Neural crest cell (in vitro differentiated cells): ENCODE measurements around the gene ZNF532. TPM values are rescaled to one million over a fixed set of nuclear protein-coding genes. Genes with fewer than 3 reads are reported as not detected.

Source experiments
- DNase-seq: peaks from one replicate; pipeline ENCODE4 v3.0.0; 2021; ENCODE audit warnings: low read depth, mixed read lengths, low spot score
- H3K27ac Mint-ChIP-seq: one replicate; pipeline ENCODE4 v1.8.0; 2021; ENCODE audit warnings: mild to moderate bottlenecking, mixed read lengths; ENCODE audit not compliant: unreplicated experiment
- H3K27me3 Mint-ChIP-seq: 2 replicates; pipeline ENCODE4 v1.8.0; 2021; ENCODE audit warnings: low read depth, mild to moderate bottlenecking, mixed read lengths
- H3K36me3 Mint-ChIP-seq: 2 replicates; pipeline ENCODE4 v1.8.0; 2021; ENCODE audit warnings: low read depth, mild to moderate bottlenecking, mixed read lengths
- H3K4me1 Mint-ChIP-seq: 2 replicates; pipeline ENCODE4 v1.8.0; 2021; ENCODE audit warnings: mixed read lengths
- H3K4me3 Mint-ChIP-seq: one replicate; pipeline ENCODE4 v1.8.0; 2021; ENCODE audit warnings: mild to moderate bottlenecking, mixed read lengths
- H3K9me3 Mint-ChIP-seq: 2 replicates; pipeline ENCODE4 v1.8.0; 2021; ENCODE audit warnings: mixed read lengths
- CTCF ChIP-seq: fragments of 200-600 bp; sonication (generic); conservative IDR thresholded peaks from 2 replicates; pipeline ENCODE4 v1.5.0; 2021; ENCODE audit warnings: antibody characterized with exemption, mild to moderate bottlenecking
- total RNA-seq: library from RNA; stranded (reverse); gene quantifications from 2 replicates; pipeline ENCODE4 v1.2.1, GENCODE V29; 2021

Gene ZNF532
- total RNA-seq, 1 donor from 2014 or later = 171 TPM

DNA sequence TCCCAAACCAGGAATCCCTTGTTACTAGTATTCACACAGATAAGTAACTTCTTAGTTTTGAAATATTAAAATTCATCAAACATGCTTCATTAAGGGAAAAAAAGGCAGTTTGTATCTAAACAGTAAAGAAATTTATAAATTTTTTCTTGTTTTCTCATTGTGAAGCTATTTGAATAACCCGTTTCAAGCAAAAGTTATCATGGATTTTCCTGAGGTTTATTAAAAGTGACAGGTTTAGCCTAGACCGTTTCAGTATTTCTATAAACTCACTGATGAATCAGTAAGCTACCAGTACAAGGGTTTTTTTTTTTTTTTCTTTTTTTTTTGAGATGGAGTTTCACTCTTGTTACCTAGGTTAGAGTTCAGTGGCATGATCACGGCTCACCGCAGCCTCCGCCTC is 20.0 kb downstream of the ZNF532 start:
- Mint-ChIP-seq H3K4me3 (no peak overlapping the region), H3K36me3 (peaks cover 9% of the 10 kb centered on the region), H3K4me1 (peaks cover 30% of the 10 kb centered on the region), H3K9me3 (no peaks in the 10 kb centered on the region), H3K27me3 (no peaks in the 10 kb centered on the region), H3K27ac (no peak overlapping the region)
- no peak for DNase-seq
- no peak for TF ChIP-seq CTCF

DNA sequence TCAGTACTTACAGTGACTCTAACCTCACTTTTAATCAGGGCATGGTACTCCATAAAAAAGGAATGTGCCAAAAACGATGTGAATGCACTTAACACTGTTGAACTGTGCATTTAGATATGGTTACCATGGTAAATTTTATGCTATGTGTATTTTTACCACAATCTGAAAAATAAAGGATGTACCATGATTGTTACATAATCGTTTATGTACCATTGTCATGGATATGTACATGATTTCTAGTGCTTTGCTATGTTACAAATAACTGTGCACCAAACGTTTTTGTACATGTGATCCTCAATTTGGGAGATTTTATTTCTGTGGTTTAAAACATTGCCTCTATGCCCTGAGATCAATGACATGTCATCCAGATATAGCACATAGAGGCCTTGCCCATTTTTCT is 21.8 kb downstream of the ZNF532 start:
- H3K4me3 Mint-ChIP-seq = no peak overlapping the region
- no peak for TF ChIP-seq CTCF
- DNase-seq = no peak
- H3K27ac Mint-ChIP-seq = no peak overlapping the region
- H3K9me3 Mint-ChIP-seq = no peaks in the 10 kb centered on the region
- no peaks in the 10 kb centered on the region for H3K27me3 Mint-ChIP-seq
- peaks cover 14% of the 10 kb centered on the region for H3K36me3 Mint-ChIP-seq
- H3K4me1 Mint-ChIP-seq = peaks cover 25% of the 10 kb centered on the region

- no peak overlapping the region for H3K4me3 Mint-ChIP-seq
- DNase-seq = no peak
- H3K36me3 Mint-ChIP-seq = peaks cover 18% of the 10 kb centered on the region
- H3K27me3 Mint-ChIP-seq = no peaks in the 10 kb centered on the region
- TF ChIP-seq CTCF = no peak
- H3K9me3 Mint-ChIP-seq = no peaks in the 10 kb centered on the region
- peak overlapping the region; percentile 92 for H3K27ac Mint-ChIP-seq
- H3K4me1 Mint-ChIP-seq = peaks cover 31% of the 10 kb centered on the region
These were observed 22.4 kb downstream of the ZNF532 start for GRCh38 chr18:58886864-58887612.

GRCh38 chr18:58887613-58887963 is 22.9 kb downstream of the ZNF532 start:
- no peak for DNase-seq
- H3K4me3 Mint-ChIP-seq = no peak overlapping the region
- no peaks in the 10 kb centered on the region for H3K27me3 Mint-ChIP-seq
- TF ChIP-seq CTCF = no peak
- H3K27ac Mint-ChIP-seq = peak overlapping the region; percentile 92
- peaks cover 36% of the 10 kb centered on the region for H3K4me1 Mint-ChIP-seq
- no peaks in the 10 kb centered on the region for H3K9me3 Mint-ChIP-seq
- peaks cover 21% of the 10 kb centered on the region for H3K36me3 Mint-ChIP-seq

DNA sequence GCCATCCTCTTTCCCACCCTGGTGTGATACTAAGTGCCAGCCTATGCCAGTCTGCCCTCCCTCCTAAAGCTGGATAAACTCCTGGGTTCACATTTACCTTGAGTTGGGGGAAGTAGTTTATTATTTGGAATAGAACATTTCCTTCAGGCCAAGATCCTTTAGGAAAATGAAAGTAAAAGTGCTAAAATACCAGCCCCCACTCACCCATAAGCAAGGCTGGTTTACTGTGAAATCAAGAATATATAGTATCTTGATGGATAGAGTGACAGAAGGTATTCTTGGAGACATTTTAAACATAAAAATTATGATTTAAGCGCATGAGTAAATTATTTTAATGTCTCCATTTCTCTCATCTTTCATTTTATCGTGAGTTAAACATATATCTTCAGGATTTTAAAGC is 27.1 kb downstream of the ZNF532 start:
- no peaks in the 10 kb centered on the region for H3K9me3 Mint-ChIP-seq
- peak overlapping the region; percentile 74 for H3K27ac Mint-ChIP-seq
- H3K4me1 Mint-ChIP-seq = peaks cover 56% of the 10 kb centered on the region

More for the DNA sequence above, 27.1 kb downstream of the ZNF532 start:
- no peak for TF ChIP-seq CTCF
- Mint-ChIP-seq H3K27me3 (no peaks in the 10 kb centered on the region), H3K4me3 (no peak overlapping the region), H3K36me3 (peaks cover 28% of the 10 kb centered on the region)
- DNase-seq = no peak
